Measurements from ENCODE around the gene SPRED3. TPM values are rescaled to one million over a fixed set of nuclear protein-coding genes. Genes with fewer than 3 reads are reported as not detected.

The SPRED3 gene
- total RNA-seq, 2 donors from 2014 or later = 5.3 to 10.0 TPM

GRCh38 chr19:38367041-38367440 is 21.5 kb upstream of the SPRED3 start:
- TF ChIP-seq CTCF (conservative IDR thresholded peaks at IDR 0.05) = no peak
- Mint-ChIP-seq H3K4me3 (no peak overlapping the region), H3K27ac (no peak overlapping the region), H3K27me3 (ENCODE audit: insufficient read depth) (peaks cover 40% of the 10 kb centered on the region), H3K9me3 (peaks cover 18% of the 10 kb centered on the region), H3K4me1 (no peaks in the 10 kb centered on the region), H3K36me3 (ENCODE audit: low read depth) (no peaks in the 10 kb centered on the region)
- Histone ChIP-seq H3K4me3 (ENCODE audit: low read length) (no peak overlapping the region), H3K9me3 (ENCODE audit: control insufficient read depth, low read length) (peaks cover 7% of the 10 kb centered on the region), H3K9ac (ENCODE audit: extremely low read depth, low read length, poor library complexity, severe bottlenecking) (no peak overlapping the region), H3K27ac (ENCODE audit: low read depth, low read length) (no peak overlapping the region), H3K36me3 (ENCODE audit: control insufficient read depth, insufficient read depth, low read length) (no peaks in the 10 kb centered on the region), H3K27me3 (ENCODE audit: control insufficient read depth, insufficient read depth, low read length, poor library complexity, severe bottlenecking) (peaks cover 14% of the 10 kb centered on the region), H3K4me1 (ENCODE audit: control insufficient read depth, insufficient read depth, low read length) (no peaks in the 10 kb centered on the region)
- 89 to 91% methylated on average over 12 of the region's 12 CpGs for WGBS, 2 experiments (ENCODE audit: insufficient coverage in 1 of 2, insufficient read length in 1 of 2)
- DNase-seq = no peak

- Histone ChIP-seq H3K36me3 (ENCODE audit: control insufficient read depth, insufficient read depth, low read length) (no peaks in the 10 kb centered on the region), H3K4me1 (ENCODE audit: control insufficient read depth, insufficient read depth, low read length) (no peaks in the 10 kb centered on the region), H3K9me3 (ENCODE audit: control insufficient read depth, low read length) (peaks cover 6% of the 10 kb centered on the region), H3K27ac (ENCODE audit: low read depth, low read length) (no peak overlapping the region), H3K27me3 (ENCODE audit: control insufficient read depth, insufficient read depth, low read length, poor library complexity, severe bottlenecking) (peaks cover 16% of the 10 kb centered on the region), H3K4me3 (ENCODE audit: low read length) (no peak overlapping the region), H3K9ac (ENCODE audit: extremely low read depth, low read length, poor library complexity, severe bottlenecking) (no peak overlapping the region)
- TF ChIP-seq CTCF (conservative IDR thresholded peaks at IDR 0.05) = no peak
- WGBS, 2 experiments (ENCODE audit: insufficient coverage in 1 of 2, insufficient read length in 1 of 2) = 89 to 93% methylated on average over 2 of the region's 2 CpGs
- no peak for DNase-seq
- peaks cover 8% of the 10 kb centered on the region for H3K9me3 Mint-ChIP-seq
- H3K27ac Mint-ChIP-seq = no peak overlapping the region
- H3K4me3 Mint-ChIP-seq = no peak overlapping the region
- H3K4me1 Mint-ChIP-seq = no peaks in the 10 kb centered on the region
- no peaks in the 10 kb centered on the region for H3K36me3 Mint-ChIP-seq (ENCODE audit: low read depth)
- H3K27me3 Mint-ChIP-seq (ENCODE audit: insufficient read depth) = peaks cover 41% of the 10 kb centered on the region
Observed at GRCh38 chr19:38369584-38369983, 18.9 kb upstream of the SPRED3 start.

- Mint-ChIP-seq H3K27ac (no peak overlapping the region), H3K9me3 (peaks cover 1% of the 10 kb centered on the region), H3K36me3 (ENCODE audit: low read depth) (no peaks in the 10 kb centered on the region), H3K27me3 (ENCODE audit: insufficient read depth) (peaks cover 41% of the 10 kb centered on the region), H3K4me1 (peaks cover 2% of the 10 kb centered on the region), H3K4me3 (no peak overlapping the region)
- no peak for TF ChIP-seq CTCF (conservative IDR thresholded peaks at IDR 0.05)
- Histone ChIP-seq H3K9me3 (ENCODE audit: control insufficient read depth, low read length) (no peaks in the 10 kb centered on the region), H3K9ac (ENCODE audit: extremely low read depth, low read length, poor library complexity, severe bottlenecking) (no peak overlapping the region), H3K4me1 (ENCODE audit: control insufficient read depth, insufficient read depth, low read length) (no peaks in the 10 kb centered on the region), H3K27ac (ENCODE audit: low read depth, low read length) (no peak overlapping the region), H3K4me3 (ENCODE audit: low read length) (no peak overlapping the region), H3K36me3 (ENCODE audit: control insufficient read depth, insufficient read depth, low read length) (no peaks in the 10 kb centered on the region), H3K27me3 (ENCODE audit: control insufficient read depth, insufficient read depth, low read length, poor library complexity, severe bottlenecking) (peaks cover 16% of the 10 kb centered on the region)
- no peak for DNase-seq
- WGBS, 2 experiments (ENCODE audit: insufficient coverage in 1 of 2, insufficient read length in 1 of 2) = 84 to 86% methylated on average over 11 to 12 of the region's 12 CpGs
Observed at GRCh38 chr19:38370299-38370698, 18.2 kb upstream of the SPRED3 start.
